Gastroesophageal sphincter (tissue), 4 donors: Measurements from ENCODE around the gene RASA4. TPM values are rescaled to one million over a fixed set of nuclear protein-coding genes. Genes with fewer than 3 reads are reported as not detected.
"Not testable (repeated sequence)": the region's sequence is repeated elsewhere in the genome, so short reads cannot be mapped to it uniquely, and the experiment has no call there.

ENCODE experiments used
- ATAC-seq: fragments of 150-250 bp; one replicate; pipeline ENCODE4 v1.9.1; 2016; ENCODE audit warnings: mild to moderate bottlenecking, moderate library complexity
- H3K27ac ChIP-seq, 4 donors: fragments of 200-600 bp; sonication (generic) in 3 of 4; 1 replicate in 3 of 4; 2 replicates in 1 of 4; pipeline ENCODE4 v1.5.1; 2016 to 2019
- H3K27me3 ChIP-seq: fragments of 200-600 bp; sonication (generic); one replicate; pipeline ENCODE4 v1.5.1; 2019
- H3K36me3 ChIP-seq, 2 donors: fragments of 200-600 bp; sonication (generic); one replicate each; pipeline ENCODE4 v1.5.1; 2019; ENCODE audit warnings: control low read depth in 1 of 2
- H3K4me1 ChIP-seq, 3 donors: fragments of 200-600 bp; sonication (generic); 1 replicate in 2 of 3; 2 replicates in 1 of 3; pipeline ENCODE4 v1.5.1; 2016 to 2019; ENCODE audit warnings: control low read depth in 2 of 3
- H3K4me3 ChIP-seq, 2 donors: fragments of 200-600 bp; sonication (generic); one replicate each; pipeline ENCODE4 v1.5.1; 2019; ENCODE audit warnings: mild to moderate bottlenecking in 1 of 2, moderate library complexity in 1 of 2
- H3K9me3 ChIP-seq, 3 donors: fragments of 200-600 bp; sonication (generic); one replicate each; pipeline ENCODE4 v1.5.1; 2017 to 2019; ENCODE audit warnings: control low read depth in 2 of 3
- WGBS, 2 donors: methylation state at CpG; one replicate each; pipeline ENCODE4 v1.1.5; 2018; ENCODE audit warnings: low coverage in 1 of 2; 5-methylcytosine and 5-hydroxymethylcytosine counted together
- total RNA-seq, 4 donors: library from RNA; depleted of rRNA; stranded (reverse); fragments of >200 nt; gene quantifications; one replicate each; pipeline ENCODE4 v1.1.0, GENCODE V29; 2016

Gene RASA4
- total RNA-seq, 4 donors from 2014 or later, result 35.5 to 62.2 (median 44.2) TPM

DNA sequence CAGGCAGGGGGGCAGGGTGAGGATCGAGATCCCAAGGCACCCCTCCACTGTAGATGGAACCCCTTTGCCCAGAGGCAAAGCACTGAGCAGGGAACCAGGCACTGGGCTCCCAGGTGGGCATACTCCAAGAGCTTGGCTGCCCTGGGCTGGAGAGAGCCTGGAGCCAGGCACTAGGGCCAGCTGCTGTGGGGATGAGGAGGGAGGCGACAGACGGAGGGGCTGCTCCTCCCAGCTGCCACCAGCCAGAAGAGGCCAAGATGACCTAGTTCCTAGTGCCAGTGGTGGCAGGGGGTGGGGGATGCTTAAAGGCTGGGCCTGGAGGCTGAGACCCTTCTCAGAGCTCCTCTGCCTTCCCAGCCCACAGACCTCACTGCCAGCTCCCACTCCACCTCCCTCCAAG is 1.7 kb downstream of the RASA4 start:
- not testable (repeated sequence) for H3K9me3 ChIP-seq, H3K4me3 ChIP-seq, H3K27ac ChIP-seq, H3K36me3 ChIP-seq, H3K27me3 ChIP-seq, ATAC-seq, H3K4me1 ChIP-seq
- no CpG with 5 or more reads among the region's 3 CpGs for WGBS, 2 donors

DNA sequence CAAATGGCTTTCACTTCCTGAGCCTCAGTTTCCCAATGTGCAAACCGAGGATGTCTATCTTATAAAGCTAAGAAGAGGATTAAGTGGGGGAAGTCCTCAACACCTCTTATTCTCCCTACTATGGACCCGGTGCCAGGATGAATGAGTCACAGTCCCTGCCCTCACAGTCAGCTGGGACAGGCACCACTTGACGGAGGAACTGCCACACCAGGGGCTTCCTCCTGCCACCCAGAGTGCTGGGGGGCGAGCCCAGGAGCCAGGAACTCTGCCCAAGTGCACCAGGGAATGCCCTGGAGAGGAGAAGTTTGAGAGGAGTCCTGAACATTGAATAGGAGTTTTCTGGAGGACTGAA is 2.2 kb downstream of the RASA4 start:
- H3K36me3 ChIP-seq, H3K27me3 ChIP-seq, H3K4me3 ChIP-seq, ATAC-seq, H3K4me1 ChIP-seq, H3K27ac ChIP-seq, H3K9me3 ChIP-seq: not testable (repeated sequence)
- no CpG with 5 or more reads among the region's 4 CpGs for WGBS, 2 donors

- ATAC-seq, H3K4me1 ChIP-seq, H3K9me3 ChIP-seq, H3K4me3 ChIP-seq, H3K36me3 ChIP-seq, H3K27me3 ChIP-seq: not testable (repeated sequence)
- peak overlapping the region in 2 of 4 donors; percentile 60 to 63 for H3K27ac ChIP-seq
- WGBS, 2 donors, result no CpG with 5 or more reads among the region's 15 CpGs
Observed at GRCh38 chr7:102613575-102614345, 2.8 kb downstream of the RASA4 start.

- peak overlapping the region in 1 of 2 donors; percentile 31 for H3K4me3 ChIP-seq
- not testable (repeated sequence) for H3K36me3 ChIP-seq, H3K4me1 ChIP-seq, H3K27me3 ChIP-seq, H3K9me3 ChIP-seq, ATAC-seq
- 3% methylated on average over 5 of the region's 10 CpGs; no CpG with 5 or more reads in 1 of the 2 donors for WGBS, 2 donors
- peak overlapping the region in 3 of 4 donors; percentile 54 to 76 (median 70) for H3K27ac ChIP-seq
Observed at GRCh38 chr7:102611675-102612325, 4.8 kb downstream of the RASA4 start.

DNA sequence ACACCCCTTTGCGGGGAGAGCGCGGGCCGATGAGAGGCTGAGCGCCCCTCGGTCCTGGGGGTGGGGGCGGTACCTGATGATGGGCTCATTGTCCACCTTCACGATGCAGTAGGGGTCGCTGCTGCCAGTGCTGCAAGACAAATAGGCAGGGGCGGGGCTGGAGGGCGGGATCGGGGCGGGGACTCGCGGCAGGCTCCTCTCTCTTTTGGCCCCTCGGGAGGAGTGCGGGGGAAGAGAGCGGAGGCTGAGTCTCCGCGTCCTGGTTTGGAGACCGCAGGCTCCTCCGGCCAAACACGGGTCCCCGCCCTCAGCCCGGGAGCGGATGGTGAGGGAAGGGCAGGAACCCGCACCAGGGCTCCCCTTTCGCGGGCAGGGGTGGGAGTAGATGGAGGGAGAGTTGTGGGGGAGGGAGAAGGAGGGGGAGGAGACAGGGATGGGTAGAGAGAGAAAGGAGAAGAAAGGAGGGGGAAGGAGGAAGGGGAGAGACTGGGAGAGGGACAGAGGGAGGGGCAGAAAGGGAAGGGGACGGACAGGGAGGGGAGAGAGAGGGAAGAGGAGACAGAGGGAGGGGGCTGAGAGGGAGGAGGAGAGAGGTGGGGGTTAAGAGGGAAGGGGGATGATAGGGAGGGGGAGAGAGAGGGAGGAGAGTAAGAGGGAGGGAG is 5.4 kb downstream of the RASA4 start:
- WGBS, 2 donors, result no CpG with 5 or more reads among the region's 30 CpGs
- not testable (repeated sequence) for H3K27ac ChIP-seq, H3K27me3 ChIP-seq, H3K4me1 ChIP-seq, H3K36me3 ChIP-seq, H3K4me3 ChIP-seq, H3K9me3 ChIP-seq
- peak; percentile 80 for ATAC-seq

GRCh38 chr7:102610441-102610840 is 6.1 kb downstream of the RASA4 start:
- not testable (repeated sequence) for H3K36me3 ChIP-seq, H3K27me3 ChIP-seq, H3K4me1 ChIP-seq, ATAC-seq, H3K4me3 ChIP-seq, H3K9me3 ChIP-seq
- WGBS, 2 donors, result no CpG with 5 or more reads among the region's 7 CpGs
- peak overlapping the region in 1 of 4 donors; percentile 61 for H3K27ac ChIP-seq

DNA sequence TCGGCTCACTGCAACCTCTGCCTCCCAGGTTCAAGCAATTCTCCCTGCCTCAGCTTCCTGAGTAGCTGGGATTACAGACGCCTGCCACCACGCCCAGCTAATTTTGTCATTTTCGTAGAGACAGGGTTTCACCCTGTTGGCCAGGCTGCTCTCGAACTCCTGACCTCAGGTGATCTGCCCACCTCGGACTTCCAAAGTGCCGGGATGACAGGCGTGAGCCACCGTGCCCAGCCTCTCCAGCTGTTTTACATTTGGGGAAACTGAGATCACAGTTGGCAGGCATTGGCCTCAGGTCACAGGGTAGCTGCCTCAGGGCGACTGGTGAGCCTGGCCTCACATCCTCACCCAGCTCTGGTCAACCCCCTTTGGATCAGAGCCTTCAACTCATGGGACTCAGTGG is 6.8 kb downstream of the RASA4 start:
- not testable (repeated sequence) for H3K27ac ChIP-seq, H3K4me1 ChIP-seq, H3K36me3 ChIP-seq, H3K9me3 ChIP-seq, ATAC-seq, H3K4me3 ChIP-seq, H3K27me3 ChIP-seq
- no CpG with 5 or more reads among the region's 10 CpGs for WGBS, 2 donors

GRCh38 chr7:102606848-102607247 is 9.7 kb downstream of the RASA4 start:
- ATAC-seq, H3K9me3 ChIP-seq, H3K4me3 ChIP-seq, H3K36me3 ChIP-seq, H3K27me3 ChIP-seq, H3K27ac ChIP-seq, H3K4me1 ChIP-seq: not testable (repeated sequence)
- WGBS, 2 donors, result no CpG with 5 or more reads among the region's 5 CpGs

- H3K36me3 ChIP-seq, H3K4me1 ChIP-seq, H3K4me3 ChIP-seq, H3K9me3 ChIP-seq, H3K27me3 ChIP-seq, H3K27ac ChIP-seq: not testable (repeated sequence)
- WGBS, 2 donors, result no CpG with 5 or more reads among the region's 19 CpGs
- ATAC-seq, result peak; percentile 22
Observed at GRCh38 chr7:102604431-102605145, 12.0 kb downstream of the RASA4 start.

- WGBS, 2 donors, result no CpG with 5 or more reads among the region's 12 CpGs
- not testable (repeated sequence) for H3K4me1 ChIP-seq, H3K9me3 ChIP-seq, H3K27me3 ChIP-seq, H3K4me3 ChIP-seq, H3K27ac ChIP-seq, H3K36me3 ChIP-seq
- peak; percentile 18 for ATAC-seq
Observed at GRCh38 chr7:102602317-102602716, 14.2 kb downstream of the RASA4 start.

GRCh38 chr7:102599699-102600098 is 16.9 kb downstream of the RASA4 start:
- not testable (repeated sequence) for H3K36me3 ChIP-seq, H3K27ac ChIP-seq, H3K4me1 ChIP-seq, H3K9me3 ChIP-seq, H3K27me3 ChIP-seq, H3K4me3 ChIP-seq, ATAC-seq
- no CpG with 5 or more reads among the region's 9 CpGs for WGBS, 2 donors

GRCh38 chr7:102596036-102596435 is 20.5 kb downstream of the RASA4 start:
- H3K9me3 ChIP-seq, H3K4me1 ChIP-seq, H3K36me3 ChIP-seq, H3K27ac ChIP-seq, ATAC-seq, H3K27me3 ChIP-seq, H3K4me3 ChIP-seq: not testable (repeated sequence)
- whole genome bisulfite sequencing, 2 donors, result no CpG with 5 or more reads among the region's 10 CpGs

DNA sequence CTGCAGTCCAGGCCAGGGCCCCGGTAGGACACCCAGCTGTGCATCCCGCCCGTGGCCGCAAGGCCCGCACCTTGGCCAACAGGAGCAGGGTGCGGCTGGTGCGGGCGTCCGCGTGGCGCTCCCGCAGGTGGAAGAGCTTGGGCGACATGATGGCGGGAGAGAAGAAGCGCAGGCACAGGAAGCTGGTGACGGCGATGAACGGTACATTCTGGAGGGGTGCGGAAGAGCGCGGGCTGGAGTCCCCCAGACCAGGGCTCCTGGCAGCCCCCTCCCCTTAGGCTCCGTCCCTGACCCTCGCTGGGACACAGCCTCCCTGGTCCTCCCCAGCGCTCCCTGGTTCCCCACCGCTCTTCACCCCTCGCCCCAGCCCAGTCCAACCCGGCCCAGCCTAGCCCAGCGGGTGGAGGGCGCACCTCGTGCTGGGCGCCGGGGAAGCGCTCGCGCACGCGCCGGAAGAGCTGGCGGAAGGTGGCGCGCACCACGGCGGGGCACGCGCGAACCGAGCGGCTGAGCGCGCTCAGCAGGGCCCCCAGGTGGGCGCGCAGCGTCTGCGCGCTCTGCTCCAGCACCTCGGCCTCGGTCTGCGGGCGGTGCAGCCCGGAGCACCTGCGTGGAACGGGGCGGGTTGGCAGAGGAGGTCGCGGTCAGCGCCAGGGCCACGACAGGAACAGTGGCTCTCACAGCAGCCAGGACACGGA is 22.8 kb downstream of the RASA4 start:
- H3K9me3 ChIP-seq, H3K36me3 ChIP-seq, H3K27ac ChIP-seq, H3K27me3 ChIP-seq, H3K4me3 ChIP-seq, H3K4me1 ChIP-seq: not testable (repeated sequence)
- ATAC-seq, result peak; percentile 2
- no CpG with 5 or more reads among the region's 68 CpGs for WGBS, 2 donors
